GM19239 (cell line): ENCODE measurements around the gene CELSR1.

Experiments used
- DNase-seq: peaks from one replicate; pipeline ENCODE4 v3.0.0; 2011; ENCODE audit warnings: low spot score; ENCODE audit not compliant: insufficient read length
- FAIRE-seq: peaks from 2 replicates; lab custom pipeline; 2011; peaks lifted over from hg19 to GRCh38; lab: Jason Lieb, UNC

Gene CELSR1

DNA sequence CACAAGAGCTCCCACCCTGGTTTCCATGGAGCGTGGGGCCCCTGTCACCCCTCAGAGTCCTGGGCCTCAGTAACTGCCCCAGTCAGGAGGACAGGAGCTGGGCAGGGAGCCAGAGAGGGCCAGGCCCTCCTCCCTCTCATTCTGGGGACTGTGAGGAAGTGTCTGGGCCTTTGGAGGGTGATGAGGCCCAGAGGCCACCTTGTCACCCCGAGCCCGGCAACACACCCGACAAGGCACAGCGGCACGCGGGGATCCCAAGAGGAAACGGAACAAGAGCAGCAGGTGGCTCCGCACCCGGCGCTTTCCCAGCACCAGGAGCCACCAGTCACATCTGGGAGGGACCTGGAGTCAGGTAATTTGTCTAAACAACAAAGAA lies 72.1 kb downstream of the CELSR1 start:
- no peak for DNase-seq
- FAIRE-seq, result no peak

DNA sequence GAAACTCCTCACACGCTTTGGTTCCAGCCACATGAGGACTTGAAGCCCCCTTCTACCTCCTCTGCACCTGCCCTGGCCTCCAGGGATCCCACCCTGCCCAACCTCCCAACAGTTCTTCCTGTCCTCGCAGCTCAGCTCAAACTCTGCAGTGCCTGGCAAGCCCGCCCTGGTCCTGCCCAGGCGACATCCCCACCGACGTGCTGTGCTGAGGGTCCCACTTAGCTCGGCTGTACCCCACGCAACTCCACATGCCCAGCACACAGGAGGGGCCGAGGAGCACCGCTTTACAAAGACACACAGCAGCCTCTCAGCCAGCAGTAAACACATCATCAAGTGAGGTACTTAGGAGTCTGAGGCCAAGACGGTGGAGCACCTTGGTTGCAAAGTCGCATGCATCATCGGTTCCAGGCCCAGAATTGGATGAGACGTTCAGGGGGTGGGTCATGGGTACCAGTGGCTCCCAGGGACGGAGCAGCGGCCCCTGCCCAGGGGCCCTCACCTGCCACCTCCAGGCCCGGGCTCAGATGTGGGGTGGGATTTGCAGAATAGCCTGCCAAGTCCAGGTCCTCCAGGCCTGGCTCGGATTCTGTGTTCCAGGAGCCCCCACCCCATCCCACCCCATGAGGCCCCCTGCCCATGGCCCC lies 72.6 kb downstream of the CELSR1 start:
- no peak for DNase-seq
- FAIRE-seq, result no peak

DNA sequence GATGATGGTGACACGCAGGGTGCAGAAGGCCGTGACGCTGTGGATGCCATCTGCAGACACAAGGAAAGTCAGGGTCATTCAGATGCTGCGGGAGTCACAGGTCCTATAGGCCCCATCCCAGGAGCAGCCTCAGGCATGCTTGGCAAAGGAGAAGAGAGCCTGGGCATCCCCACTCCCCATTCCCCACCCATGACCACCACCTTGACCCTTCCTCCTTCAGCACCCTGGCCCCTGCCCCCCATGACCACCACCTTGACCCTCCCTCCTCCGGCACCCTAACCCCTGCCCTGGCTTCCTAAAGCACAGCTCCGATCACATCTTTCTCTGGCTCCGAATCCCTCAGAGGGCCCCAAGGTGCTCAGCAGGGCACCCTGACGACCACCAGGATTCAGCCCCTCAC lies 73.1 kb downstream of the CELSR1 start:
- FAIRE-seq (no peak), DNase-seq (no peak)

DNA sequence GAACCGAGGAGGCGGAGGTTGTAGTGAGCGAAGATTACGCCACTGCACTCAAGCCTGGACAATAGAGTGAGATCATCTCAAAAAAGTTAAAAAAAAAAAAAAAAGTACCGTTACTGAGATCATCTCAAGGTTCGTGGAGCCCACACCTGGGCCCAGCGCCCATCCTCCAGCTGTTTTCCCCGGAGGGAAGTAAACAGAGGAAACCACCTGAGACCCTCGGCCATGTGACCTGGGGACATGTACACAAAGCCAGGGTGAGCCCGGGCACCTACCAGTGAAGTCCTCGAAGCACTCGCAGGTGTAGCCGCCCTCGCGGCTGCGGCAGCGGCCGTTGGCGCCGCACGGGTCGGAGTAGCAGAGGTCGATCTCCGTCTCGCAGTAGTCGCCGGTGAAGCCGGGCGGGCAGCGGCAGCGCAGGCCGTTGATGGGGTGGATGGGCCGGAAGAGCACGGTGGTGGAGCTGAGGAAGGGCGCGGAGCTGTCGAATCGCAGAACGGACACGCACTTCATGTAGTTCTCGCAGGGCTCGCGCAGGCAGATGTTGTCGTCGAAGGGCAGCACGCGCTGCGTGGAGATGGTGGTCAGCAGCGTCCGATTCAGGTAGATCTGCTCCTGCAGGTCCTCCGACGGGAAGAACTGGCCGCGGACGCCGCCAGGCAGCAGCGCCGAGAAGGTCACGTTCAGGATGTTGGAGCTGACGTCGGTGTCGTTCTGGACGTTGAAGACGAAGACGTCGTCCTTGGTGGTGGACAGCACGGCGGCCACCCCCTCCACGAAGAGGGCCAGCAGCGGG lies 73.8 kb downstream of the CELSR1 start:
- DNase-seq (no peak), FAIRE-seq (no peak)

DNA sequence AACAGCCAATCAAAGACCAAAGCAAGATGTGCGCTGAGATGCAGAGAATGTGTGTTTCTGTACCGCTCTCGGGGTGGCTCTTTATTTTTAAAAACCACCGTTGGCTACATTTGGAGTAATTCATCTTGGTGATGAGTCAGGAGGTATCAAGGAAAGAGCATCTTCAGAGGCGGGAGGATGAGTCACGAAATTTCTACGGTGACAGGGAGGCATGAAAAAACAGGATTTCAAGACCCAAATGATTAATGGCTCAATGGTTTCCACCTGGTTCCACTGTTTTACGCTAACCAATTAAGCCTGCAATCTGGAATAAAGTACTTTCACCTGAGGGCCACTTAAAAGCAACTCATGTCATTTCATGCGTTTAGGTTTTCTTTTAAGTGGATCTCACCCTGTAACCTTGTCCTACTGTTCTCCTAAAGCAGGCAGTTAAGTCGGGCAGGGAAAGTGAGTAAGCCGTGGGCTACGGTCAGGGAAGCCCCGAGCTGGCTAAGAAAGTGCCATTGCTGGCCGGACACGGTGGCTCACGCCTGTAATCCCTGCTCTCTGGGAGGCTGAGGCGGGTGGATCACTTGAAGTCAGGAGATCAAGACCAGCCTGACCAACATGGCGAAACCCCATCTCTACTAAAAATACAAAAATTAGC lies 74.6 kb downstream of the CELSR1 start:
- FAIRE-seq (no peak), DNase-seq (no peak)

DNA sequence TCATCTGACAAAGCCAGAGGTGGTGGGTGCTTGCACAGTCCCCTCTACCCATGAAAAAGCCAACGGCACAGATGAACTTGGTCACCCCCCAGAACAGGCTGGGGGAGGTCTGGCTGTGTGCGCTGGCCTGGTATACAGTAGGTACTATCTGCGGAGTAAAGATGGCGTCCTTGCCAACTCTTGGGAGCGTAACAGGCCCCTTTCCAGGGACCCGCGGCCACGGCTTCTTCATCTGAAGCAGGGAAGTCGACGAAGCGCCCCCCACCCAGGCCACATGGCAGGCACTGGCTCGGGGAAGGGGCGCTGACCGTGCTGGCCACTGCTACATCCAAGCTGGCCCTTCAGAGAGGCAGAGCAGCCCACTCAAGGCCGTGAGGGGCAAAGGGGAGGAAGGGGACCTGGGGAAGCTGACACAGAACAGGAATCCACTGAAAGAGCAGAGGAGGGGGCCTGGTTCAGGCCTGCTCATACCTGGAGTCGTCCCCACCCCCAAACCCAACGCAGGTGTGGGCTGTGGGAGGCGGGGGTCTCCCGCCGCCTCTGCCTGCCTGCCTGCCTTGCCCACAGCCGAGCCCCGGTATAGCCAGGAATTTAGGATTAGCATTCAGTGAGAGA lies 75.7 kb downstream of the CELSR1 start:
- DNase-seq (no peak), FAIRE-seq (no peak)

DNA sequence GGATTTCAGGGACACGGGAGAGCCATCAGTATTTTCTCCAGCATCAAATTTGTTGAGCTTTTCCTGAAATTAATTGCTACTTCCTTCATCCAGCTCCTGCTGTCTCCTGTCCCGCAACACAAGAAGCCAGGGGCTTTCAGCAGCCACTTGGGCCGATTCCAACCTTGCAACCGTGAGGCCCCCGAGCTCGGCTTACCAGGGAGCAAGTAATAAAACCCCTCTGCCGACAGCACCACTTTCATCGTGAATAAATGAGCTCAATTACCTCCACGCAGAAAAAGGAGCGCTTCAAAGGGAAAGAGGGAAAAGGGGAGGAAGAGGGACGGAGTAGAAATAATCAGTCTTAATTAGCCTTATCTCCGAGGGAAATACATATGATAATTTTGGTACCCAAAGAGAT lies 76.6 kb downstream of the CELSR1 start:
- DNase-seq (no peak), FAIRE-seq (no peak)

DNA sequence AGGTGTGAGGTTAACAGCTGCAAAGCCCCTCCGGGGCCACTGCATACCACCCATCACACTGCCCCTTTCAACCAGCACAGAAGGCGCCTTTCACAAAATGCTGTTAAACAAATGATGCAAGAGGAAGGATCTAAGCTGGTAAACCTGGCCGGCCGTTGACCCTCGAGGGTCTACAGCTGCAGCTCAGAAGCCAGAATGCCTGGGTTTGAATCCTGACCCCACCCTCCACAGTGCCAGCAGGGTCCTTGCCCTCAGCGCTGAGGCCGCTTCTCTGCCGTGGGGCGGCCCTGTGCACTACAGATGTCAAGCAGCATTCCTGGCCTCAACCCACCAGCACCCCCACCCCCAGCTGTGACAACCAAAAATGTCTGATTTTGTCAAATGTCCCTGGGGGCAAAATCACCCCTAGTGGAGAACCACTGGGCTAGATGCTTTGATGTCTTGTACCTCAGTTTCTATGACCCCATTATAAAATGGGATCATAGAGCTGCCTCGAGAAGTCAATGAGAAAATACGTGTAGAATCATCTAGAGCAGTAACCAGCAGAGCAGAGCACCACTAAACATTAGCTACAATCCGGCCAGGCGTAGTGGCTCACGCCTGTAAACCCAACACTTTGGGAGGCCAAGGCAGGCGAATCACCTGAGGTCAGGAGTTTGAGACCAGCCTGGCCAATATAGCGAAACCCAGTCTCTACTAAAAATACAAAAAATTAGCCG lies 77.9 kb downstream of the CELSR1 start:
- no peak for FAIRE-seq
- no peak for DNase-seq

DNA sequence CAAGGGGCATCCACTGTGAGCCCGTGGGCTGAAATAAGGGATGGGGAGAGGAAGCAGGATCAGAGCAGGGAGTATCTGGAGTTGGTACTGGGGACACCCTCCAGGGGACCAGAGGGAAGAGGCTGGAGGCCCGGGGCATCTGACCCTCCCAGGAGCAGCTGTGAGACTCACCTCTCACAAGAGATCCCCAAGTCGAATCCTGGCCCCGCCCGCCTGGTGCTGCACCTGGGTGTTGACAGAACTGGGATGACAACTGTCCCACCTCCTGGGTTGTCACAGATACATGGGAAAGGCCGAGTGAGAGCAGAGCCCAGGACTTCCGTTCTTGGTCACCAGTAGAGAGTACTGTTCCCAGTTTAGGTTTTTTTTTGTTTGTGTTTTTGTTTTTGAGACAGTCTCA lies 78.9 kb downstream of the CELSR1 start:
- DNase-seq (no peak), FAIRE-seq (no peak)

DNA sequence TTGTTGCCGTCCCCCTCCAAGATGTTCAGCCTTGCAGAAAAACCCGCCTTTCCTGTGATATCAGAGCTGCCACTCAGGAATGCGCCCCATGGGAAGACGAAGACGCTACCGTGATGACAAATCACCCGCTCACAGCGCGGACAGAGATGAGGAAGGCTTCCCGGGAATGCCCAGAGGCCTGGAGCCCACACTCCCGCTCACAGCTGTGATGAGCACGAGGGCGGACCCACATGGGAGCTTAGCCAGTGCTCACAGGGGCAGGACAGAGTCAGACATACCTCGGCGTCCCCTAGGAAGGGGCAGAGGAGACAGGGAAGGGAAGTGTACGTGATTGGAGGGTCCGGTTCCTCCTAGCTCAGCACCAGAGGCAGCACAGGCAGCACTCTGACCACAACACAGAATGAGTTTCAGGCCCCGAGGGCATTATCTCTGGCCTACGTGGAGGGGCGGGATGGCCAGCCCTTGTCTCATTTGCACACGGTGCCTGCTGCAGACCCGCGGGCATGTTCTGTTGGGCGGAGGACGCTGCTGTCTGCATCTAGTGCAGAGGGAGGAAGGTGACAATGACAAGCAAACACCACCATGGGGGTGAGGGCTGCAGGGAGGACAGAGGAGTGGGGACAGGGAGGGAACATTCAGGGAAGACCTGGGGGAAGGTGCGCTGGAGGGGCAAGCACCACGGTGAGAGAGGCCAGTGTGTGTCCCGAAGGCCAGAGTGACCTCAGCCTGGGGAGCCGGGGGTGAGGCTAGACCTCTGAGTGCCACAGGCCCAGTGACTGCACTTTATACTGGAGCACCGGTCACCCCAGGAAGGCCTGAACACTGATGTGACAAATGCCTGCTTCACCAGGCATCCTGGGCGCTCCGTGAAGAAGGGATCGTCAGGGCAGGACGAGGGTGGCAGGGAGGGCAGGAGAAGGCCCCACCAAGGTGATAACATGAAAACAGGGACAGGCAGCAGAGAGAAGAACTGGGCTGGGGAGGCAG lies 79.6 kb downstream of the CELSR1 start:
- FAIRE-seq, result no peak

DNA sequence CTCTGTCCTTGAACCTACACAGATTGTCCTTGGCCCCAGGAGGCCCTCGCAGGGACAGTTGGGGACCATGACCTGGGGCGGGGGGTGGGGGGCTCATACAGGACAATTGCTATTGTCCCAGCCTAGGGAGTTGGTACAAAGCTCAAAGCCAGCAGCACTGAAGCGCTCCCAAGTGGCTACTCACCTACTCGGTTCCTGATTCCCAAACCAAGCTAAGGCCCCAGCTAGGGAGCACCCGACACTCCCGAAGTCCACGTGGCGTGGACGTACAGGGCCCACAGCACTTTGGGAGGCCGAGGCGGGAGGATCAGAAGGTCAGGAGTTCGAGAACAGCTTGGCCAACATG lies 80.6 kb downstream of the CELSR1 start:
- no peak for FAIRE-seq

More for the DNA sequence above, 79.6 kb downstream of the CELSR1 start:
- no peak for DNase-seq

DNA sequence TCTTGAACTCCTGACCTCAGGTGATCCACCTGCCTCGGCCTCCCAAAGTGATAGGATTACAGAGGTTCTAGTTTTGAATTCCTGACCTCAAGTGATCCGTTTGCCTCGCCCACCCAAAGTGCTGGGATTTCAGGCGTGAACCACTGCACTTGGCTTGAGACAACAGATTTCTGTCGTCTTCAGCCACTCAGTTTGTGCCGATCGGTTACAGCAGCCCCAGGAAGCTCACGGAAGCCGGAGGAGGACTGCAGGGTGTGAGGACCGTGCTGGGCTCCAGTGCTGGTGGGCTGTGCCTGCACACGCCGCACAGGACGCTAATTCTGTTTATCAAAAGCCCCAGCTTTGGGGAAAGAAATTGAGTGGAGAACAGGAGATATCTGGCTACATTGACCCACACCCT lies 82.0 kb downstream of the CELSR1 start:
- DNase-seq (no peak), FAIRE-seq (no peak)

More for the DNA sequence above, 80.6 kb downstream of the CELSR1 start:
- no peak for DNase-seq

DNA sequence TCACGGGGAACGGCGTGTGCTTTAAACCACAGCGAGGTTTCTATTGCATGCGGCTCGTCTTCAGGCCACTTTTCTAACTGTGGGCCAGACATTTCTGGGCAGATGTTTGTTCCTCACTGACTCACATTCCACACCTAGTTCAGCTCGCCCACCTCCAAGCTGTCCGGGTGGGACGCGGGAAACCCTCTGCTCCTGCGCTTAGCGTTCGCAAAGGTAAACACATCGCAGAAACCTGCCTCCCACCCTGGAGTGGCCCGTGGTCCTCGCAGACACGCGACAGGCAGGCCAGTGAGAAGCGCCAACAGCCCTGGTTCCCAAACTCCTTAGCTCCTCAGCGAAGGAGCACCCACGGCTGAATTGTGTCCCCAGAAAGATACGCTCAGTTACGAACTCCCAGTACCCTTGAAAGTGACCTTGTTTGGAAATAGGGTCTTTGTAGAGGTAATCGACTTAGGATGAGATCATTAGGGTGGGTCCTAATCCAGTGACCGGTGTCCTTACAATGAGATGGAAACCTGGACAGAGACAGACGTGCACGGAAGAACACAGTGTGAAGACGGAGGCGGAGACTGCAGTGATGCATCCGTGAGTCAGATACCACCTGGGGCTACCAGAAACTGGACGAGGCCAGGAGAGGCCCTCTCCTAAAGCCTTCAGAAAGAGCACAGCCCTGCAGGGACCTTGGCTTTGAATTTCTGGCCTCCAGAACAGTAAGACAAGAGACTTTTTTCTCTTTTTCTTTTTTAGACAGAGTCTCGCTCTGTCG lies 82.7 kb downstream of the CELSR1 start:
- DNase-seq (no peak), FAIRE-seq (no peak)

DNA sequence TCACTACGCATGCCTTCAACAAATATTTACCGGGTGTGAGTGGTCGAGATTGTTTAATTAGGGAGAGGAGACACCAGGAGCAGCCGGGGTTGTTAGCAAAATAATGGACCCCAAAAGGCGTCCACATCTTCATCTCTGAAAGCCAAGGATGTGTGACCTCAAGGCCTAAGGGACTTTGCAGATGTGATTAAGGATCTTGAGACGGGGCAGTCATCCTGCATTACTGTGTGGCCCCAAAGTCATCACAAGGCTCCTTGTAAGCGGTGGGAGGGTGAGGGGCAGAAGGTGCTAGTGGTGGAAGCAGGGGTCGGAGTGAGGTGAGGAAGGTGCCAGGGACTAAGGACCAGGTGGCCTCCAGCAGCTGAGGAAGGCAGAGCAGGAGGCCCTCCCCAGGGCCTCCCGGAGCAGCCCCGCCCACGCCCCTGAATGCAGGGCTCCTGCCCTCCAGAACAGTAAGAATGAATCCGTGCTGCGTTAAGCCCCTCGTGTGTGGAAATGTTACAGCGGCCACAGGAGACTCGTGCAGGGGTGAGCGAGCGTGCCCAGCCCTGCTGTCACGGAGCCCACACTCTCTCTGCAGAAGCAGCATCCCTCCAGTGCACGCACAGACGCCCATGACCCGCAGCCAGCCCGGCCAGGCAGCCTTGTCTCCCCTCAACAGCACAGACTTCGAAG lies 83.5 kb downstream of the CELSR1 start:
- no peak for FAIRE-seq

DNA sequence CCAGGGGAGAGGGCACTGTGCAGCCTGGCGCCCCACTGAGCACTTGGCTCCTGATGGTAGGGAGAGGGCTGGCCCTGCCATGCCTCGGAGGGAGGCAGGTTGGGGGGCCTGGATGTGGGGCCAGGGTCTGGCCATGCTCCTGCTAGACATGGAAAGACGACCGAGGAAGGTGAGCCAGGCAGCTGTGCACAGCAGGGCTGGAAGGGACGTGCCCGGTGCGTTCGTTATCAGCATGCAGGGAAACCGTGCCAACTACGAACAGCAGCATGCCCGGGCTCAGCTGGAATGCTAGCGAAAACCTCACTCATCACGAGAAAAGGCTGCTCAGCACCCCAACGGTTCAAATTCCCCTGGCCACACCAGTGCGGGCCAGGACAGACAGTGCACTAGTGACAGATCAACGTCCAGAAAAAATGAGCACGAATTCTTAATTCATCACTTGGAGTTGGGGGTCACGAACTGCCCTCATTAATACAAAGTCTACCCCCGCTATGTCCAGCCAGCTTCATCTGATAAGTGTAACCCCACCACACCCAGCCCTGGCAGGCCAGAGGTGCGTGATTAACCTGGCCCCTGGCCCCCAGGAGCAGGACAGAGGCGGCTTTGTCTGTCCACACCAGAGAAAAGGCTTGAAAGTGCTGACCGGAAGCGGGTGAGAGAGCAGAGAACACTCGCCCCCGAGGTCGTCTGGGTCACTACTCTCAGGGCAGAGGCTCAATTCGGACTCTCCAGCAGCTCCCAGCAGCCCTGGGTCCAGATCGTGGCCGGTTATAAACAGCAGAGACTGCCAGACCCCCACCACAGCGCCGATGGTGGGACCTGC lies 84.2 kb downstream of the CELSR1 start:
- no peak for FAIRE-seq
- DNase-seq, result no peak

More for the DNA sequence above, 83.5 kb downstream of the CELSR1 start:
- DNase-seq, result no peak

DNA sequence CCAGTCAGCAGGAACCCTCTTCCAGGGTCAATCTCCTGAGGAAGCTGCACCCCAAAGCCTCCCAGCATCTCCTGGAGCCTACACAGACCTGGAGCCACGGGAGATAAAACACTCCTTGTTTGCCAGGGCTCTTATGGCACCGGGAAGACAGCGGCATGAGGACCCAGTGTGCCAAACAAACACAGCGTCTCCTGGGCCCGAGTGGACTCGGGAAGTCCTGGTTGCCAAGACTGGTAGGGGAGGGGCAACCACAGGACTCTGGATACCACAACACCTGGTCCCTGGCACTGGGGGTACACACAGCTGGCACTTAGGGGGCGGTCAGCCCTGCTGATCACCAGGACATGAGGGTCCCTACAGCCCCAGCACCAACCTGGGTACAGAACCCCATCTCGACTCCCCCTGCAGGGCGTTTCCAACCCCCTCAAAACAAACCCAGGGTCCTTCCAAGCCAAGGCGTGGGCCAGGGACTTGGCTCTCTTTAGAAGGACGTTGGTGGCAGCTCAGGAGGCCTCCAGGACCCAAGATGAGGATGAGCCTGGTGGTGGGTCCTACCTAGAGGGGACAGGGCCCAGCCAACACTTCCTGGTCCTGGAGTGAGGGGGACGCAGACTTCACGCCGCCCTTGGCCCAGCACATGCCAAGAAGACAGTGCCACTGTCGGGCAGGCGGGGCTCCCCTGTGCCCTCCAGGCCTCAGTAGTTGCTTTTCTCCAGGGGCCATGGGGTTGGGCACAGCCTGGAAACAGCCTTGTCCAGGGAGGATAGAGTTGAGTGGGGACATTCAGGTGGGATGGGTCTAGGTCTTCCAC lies 85.0 kb downstream of the CELSR1 start:
- DNase-seq (no peak), FAIRE-seq (no peak)
